DOHH2 (cell line): ENCODE measurements around the gene METTL27.

Experiments
- H3F3A ChIP-seq: fragments of 200-600 bp; sonication (generic), shearing (Covaris generic); 2 replicates; pipeline ENCODE4 v1.6.0; 2016; ENCODE audit warnings: antibody characterized with exemption, mild to moderate bottlenecking; ENCODE audit not compliant: control insufficient read depth, insufficient read depth
- H3K27ac ChIP-seq: fragments of 200-600 bp; sonication (generic); 2 replicates; pipeline ENCODE4 v1.5.1; 2014; ENCODE audit warnings: low read depth, mild to moderate bottlenecking, low read length, moderate library complexity
- H3K27me3 ChIP-seq: fragments of 200-600 bp; sonication (generic); 2 replicates; pipeline ENCODE4 v1.6.1; 2014; ENCODE audit warnings: mild to moderate bottlenecking, low read length, mixed read lengths; ENCODE audit not compliant: control insufficient read depth
- H3K36me3 ChIP-seq: fragments of 200-600 bp; sonication (generic); 2 replicates; pipeline ENCODE4 v1.6.1; 2014; ENCODE audit warnings: mild to moderate bottlenecking, low read length, moderate library complexity, mixed read lengths; ENCODE audit not compliant: control insufficient read depth
- H3K4me1 ChIP-seq: fragments of 200-600 bp; sonication (generic); 2 replicates; pipeline ENCODE4 v1.6.1; 2014; ENCODE audit warnings: mild to moderate bottlenecking, low read length, mixed read lengths; ENCODE audit not compliant: control insufficient read depth
- H3K4me2 ChIP-seq: fragments of 200-600 bp; sonication (generic); 2 replicates; pipeline ENCODE4 v1.6.0; 2014; ENCODE audit warnings: mild to moderate bottlenecking, low read length, moderate library complexity
- H3K4me3 ChIP-seq: fragments of 200-600 bp; sonication (generic); 2 replicates; pipeline ENCODE4 v1.5.1; 2014; ENCODE audit warnings: mild to moderate bottlenecking, low read length, mixed read lengths
- H3K79me2 ChIP-seq: fragments of 200-600 bp; sonication (generic); 2 replicates; pipeline ENCODE4 v1.6.1; 2014; ENCODE audit warnings: mild to moderate bottlenecking, low read length, mixed read lengths; ENCODE audit not compliant: control insufficient read depth
- H3K9me2 ChIP-seq: fragments of 200-600 bp; sonication (generic); replicated peaks from 2 replicates; pipeline ENCODE4 v1.6.1; 2014; ENCODE audit warnings: mild to moderate bottlenecking, low read length, mixed read lengths; ENCODE audit not compliant: control insufficient read depth
- H3K9me3 ChIP-seq: fragments of 200-600 bp; sonication (generic); 2 replicates; pipeline ENCODE4 v1.6.1; 2014; ENCODE audit warnings: antibody characterized with exemption, low read length, mixed read lengths; ENCODE audit not compliant: control insufficient read depth, insufficient read depth
- H4K20me1 ChIP-seq: fragments of 200-600 bp; sonication (generic); 2 replicates; pipeline ENCODE4 v1.6.0; 2014; ENCODE audit warnings: low read depth, mild to moderate bottlenecking, antibody characterized with exemption, low read length, moderate library complexity; ENCODE audit not compliant: control insufficient read depth, insufficient read depth
- CTCF ChIP-seq: fragments of 200-600 bp; sonication (generic); IDR thresholded peaks from one replicate; pipeline ENCODE4 v1.5.1; 2014; ENCODE audit warnings: antibody characterized with exemption, mild to moderate bottlenecking, low read depth, low read length; ENCODE audit not compliant: poor library complexity, severe bottlenecking
- EZH2phosphoT487 ChIP-seq: fragments of 200-600 bp; sonication (generic); IDR thresholded peaks from 2 replicates; pipeline ENCODE4 v1.6.1; 2017; ENCODE audit warnings: borderline replicate concordance, mild to moderate bottlenecking, antibody characterized with exemption, low read length, moderate library complexity, mixed read lengths

METTL27 gene

DNA sequence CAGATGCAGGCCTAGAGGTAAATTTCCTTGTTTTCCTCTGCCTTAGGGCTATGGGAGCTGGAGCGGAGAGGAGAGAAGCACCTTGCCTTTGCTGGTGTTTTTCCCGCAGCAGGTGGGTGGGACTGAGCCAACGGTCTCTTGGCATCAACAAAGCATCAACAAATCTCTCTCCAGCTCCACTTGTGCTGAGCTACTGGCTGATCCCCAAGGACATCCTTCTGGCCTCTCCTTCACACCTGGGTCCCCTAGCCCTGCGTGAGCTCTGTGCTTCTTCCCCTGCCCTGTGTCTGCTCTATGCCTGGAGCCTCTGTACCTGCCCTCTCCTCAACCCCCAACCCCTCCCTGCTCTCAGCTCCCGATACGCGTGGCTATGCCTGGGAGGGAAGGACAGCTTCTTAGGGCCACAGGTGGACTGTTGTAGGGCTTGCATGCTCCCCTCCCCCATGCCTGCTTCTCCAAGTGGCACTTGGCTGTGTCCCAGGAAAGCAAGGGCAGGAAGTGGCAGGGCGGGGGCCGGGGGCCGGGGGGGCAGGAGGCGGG is 14.7 kb downstream of the METTL27 start:
- TF ChIP-seq EZH2phosphoT487 (no peak), CTCF (no peak)
- H3K4me3 ChIP-seq = peak overlapping the region; percentile 16; the same call in 1 of the 2 replicates
- no peaks in the 10 kb centered on the region for H3K79me2 ChIP-seq
- H3K4me1 ChIP-seq = peaks cover 28% of the 10 kb centered on the region
- no peaks in the 10 kb centered on the region for H3K9me3 ChIP-seq
- H3K36me3 ChIP-seq = no peaks in the 10 kb centered on the region
- peak overlapping the region; percentile 47 for H3K4me2 ChIP-seq
- H3K9me2 ChIP-seq = no peaks in the 10 kb centered on the region
- H3K27me3 ChIP-seq = no peaks in the 10 kb centered on the region
- 0 out of 2 replicates have a peak, but pooled peaks cover 3% of the 10 kb centered on the region for H3F3A ChIP-seq
- no peak overlapping the region for H3K27ac ChIP-seq
- H4K20me1 ChIP-seq = no peaks in the 10 kb centered on the region

DNA sequence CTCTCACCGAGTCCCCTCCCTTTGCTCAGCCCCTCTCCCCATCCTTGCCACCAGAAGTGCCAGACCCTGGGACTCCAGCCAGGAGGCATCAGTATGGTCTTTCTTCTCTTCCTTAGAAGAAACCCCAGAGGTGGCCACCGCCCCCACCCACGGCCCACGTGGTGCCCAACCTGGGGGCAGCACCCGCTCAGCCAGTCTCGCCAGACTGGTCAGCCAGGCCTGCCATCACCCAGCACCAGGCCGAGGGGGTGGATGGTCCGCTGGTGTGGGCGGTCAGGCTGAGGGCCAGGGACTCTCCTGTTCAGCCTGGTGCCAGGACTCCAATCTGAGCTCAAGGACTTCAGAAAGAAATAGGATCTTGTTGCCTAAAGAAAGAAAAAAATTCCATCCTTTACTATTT is 17.3 kb downstream of the METTL27 start:
- no peaks in the 10 kb centered on the region for H3K9me3 ChIP-seq
- no peaks in the 10 kb centered on the region for H3K79me2 ChIP-seq
- H4K20me1 ChIP-seq = no peaks in the 10 kb centered on the region
- H3K4me1 ChIP-seq = peaks cover 28% of the 10 kb centered on the region
- H3K4me2 ChIP-seq = no peak overlapping the region
- H3K9me2 ChIP-seq = no peaks in the 10 kb centered on the region
- 0 out of 2 replicates have a peak, but pooled peaks cover 3% of the 10 kb centered on the region for H3F3A ChIP-seq
- no peaks in the 10 kb centered on the region for H3K36me3 ChIP-seq
- no peak overlapping the region for H3K27ac ChIP-seq
- TF ChIP-seq EZH2phosphoT487 (no peak), CTCF (no peak)
- no peaks in the 10 kb centered on the region for H3K27me3 ChIP-seq
- H3K4me3 ChIP-seq = no peak overlapping the region

DNA sequence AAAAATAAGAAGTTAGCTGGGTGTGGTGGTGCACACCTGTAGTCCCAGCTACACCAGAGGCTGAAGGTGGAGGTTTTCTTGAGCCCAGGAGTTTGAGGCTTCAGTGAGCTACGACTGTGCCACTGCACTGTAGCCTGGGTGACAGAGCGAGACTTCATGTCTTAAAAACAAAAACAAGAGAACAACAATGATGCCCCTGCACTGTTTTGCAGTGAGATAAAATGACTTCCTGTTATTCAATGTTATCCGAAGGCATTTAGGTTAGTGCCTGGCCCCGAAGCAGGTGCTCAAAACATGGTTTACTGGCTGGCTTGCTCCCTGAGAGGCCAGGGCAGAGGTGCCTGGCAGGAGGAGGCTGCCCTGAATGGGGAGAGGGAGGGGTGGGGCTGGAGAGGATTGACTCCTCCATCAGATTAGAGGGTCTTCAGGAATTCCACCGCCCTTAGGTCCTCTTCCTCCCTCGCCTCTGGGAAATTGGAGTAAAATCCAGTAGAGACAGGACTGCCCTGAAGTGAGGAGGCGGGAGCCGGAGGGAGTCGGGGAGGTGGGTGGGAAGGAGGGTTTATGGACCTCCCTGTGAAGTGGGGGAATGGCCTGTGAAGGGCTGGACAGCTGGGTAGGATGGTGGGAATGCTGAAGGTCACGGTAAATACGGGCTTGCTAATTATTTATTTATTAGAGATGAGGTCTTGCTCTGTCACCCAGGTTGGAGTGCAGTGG is 18.3 kb downstream of the METTL27 start:
- no peaks in the 10 kb centered on the region for H3K9me3 ChIP-seq
- TF ChIP-seq CTCF (no peak), EZH2phosphoT487 (no peak)
- H3K4me2 ChIP-seq = no peak overlapping the region
- H3K36me3 ChIP-seq = no peaks in the 10 kb centered on the region
- H3K4me1 ChIP-seq = peaks cover 26% of the 10 kb centered on the region
- H3K4me3 ChIP-seq = no peak overlapping the region
- no peaks in the 10 kb centered on the region for H3K79me2 ChIP-seq
- H3F3A ChIP-seq = 0 out of 2 replicates have a peak, but pooled peaks cover 3% of the 10 kb centered on the region
- H3K9me2 ChIP-seq = no peaks in the 10 kb centered on the region
- 0 out of 2 replicates have a peak, but pooled peaks cover 3% of the 10 kb centered on the region for H3K27me3 ChIP-seq
- no peak overlapping the region for H3K27ac ChIP-seq
- H4K20me1 ChIP-seq = no peaks in the 10 kb centered on the region
